ENCODE measurements around the gene TTC7B. TPM values are rescaled to one million over a fixed set of nuclear protein-coding genes. Genes with fewer than 3 reads are reported as not detected.
"Not testable (repeated sequence)": the region's sequence is repeated elsewhere in the genome, so short reads cannot be mapped to it uniquely, and the experiment has no call there.

TTC7B gene, protein sequence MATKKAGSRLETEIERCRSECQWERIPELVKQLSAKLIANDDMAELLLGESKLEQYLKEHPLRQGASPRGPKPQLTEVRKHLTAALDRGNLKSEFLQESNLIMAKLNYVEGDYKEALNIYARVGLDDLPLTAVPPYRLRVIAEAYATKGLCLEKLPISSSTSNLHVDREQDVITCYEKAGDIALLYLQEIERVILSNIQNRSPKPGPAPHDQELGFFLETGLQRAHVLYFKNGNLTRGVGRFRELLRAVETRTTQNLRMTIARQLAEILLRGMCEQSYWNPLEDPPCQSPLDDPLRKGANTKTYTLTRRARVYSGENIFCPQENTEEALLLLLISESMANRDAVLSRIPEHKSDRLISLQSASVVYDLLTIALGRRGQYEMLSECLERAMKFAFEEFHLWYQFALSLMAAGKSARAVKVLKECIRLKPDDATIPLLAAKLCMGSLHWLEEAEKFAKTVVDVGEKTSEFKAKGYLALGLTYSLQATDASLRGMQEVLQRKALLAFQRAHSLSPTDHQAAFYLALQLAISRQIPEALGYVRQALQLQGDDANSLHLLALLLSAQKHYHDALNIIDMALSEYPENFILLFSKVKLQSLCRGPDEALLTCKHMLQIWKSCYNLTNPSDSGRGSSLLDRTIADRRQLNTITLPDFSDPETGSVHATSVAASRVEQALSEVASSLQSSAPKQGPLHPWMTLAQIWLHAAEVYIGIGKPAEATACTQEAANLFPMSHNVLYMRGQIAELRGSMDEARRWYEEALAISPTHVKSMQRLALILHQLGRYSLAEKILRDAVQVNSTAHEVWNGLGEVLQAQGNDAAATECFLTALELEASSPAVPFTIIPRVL
- total RNA-seq (2014; rRNA removed; shearing (Covaris generic)), result 11.7 and 15.2 TPM in 2 replicates

GRCh38 chr14:90815822-90816662, at the start of gene TTC7B:
Gene TTC7B (minus strand): TSS chr14:90816430. CDS start chr14:90816295, 135 bp downstream.
- DNase-seq (ENCODE audit: low spot score), result no peak

DNA sequence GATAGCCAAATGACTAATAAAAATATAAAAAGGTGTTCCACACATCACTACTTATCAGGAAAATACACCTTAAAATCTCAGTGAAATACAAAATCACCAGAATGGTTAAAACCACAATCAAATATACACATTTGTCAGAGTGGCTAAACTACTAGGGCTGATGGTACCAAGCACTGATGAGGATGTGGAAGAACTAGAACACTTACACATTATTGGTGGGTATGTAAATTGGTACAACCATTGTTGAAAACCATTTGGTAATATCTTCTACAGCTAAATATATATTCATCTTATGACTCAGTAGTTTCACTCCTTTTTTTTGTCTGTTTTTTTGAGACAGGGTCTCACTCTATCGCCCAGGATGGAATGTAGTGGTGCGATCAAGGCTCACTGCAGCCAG, 48.5 kb upstream of the TTC7B start:
- no peak for DNase-seq (ENCODE audit: low spot score)

- no peak for DNase-seq (ENCODE audit: low spot score)
These were observed 42.3 kb upstream of the TTC7B start for GRCh38 chr14:90858511-90858910.

GRCh38 chr14:90857866-90858265, 41.6 kb upstream of the TTC7B start:
- no peak for DNase-seq (ENCODE audit: low spot score)

DNA sequence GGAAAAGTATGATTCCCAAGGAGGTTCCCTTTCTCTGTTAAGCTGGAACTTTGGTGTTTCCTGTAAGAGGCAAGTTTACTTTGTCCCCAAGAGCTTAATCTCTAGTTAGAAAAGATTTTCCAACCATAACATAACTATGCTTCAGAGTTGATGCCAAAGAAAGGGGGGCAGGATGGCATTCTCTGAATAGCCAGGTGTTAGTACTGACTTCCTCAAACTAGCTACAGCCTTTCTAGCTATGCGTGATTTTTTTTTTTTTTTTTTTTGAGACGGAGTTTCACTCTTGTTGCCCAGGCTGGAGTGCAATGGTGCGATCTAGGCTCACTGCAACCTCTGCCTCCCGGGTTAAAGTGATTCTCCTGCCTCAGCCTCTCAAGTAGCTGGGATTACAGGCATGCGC, 39.9 kb upstream of the TTC7B start:
- DNase-seq (ENCODE audit: low spot score), result not testable (repeated sequence)

- DNase-seq (ENCODE audit: low spot score), result no peak
These were observed 36.9 kb upstream of the TTC7B start for GRCh38 chr14:90853116-90853515.

DNA sequence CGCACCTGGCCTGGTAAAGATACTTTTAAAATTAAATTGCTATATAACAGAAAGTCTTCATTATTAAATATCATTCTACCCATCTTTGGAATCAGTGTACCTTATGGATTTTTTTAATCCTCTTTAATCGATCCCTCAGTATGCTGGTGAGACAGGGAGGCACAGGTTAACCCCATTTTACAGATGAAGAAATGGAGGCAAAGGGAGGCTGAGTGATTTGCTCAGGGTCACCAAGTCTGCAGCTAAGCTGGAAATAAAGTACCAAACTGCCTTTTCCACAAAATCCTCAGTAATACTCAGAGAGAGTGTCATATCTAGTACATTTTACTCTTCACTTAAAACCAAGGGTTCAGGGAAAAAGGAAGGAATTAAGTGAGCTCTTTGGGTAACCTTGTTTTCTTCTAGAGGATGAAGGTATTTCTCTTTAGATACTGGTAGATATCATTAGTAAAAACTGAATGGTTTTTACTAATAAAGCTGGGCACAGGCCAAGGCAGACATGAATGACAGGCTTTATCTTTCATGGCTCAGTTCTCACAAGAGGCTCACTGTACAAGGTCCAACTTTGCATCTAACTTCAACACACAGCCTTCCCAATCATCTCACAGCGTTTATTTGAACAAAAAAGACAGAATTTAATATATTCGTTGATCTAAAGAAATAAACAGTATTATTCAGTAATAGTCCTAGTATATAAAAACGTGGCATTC, 35.3 kb upstream of the TTC7B start:
- DNase-seq (ENCODE audit: low spot score), result no peak

- peak; percentile 39 for DNase-seq (ENCODE audit: low spot score)
These were observed 34.3 kb upstream of the TTC7B start for GRCh38 chr14:90850487-90850886.

GRCh38 chr14:90849787-90850444, 33.7 kb upstream of the TTC7B start:
- no peak for DNase-seq (ENCODE audit: low spot score)

DNA sequence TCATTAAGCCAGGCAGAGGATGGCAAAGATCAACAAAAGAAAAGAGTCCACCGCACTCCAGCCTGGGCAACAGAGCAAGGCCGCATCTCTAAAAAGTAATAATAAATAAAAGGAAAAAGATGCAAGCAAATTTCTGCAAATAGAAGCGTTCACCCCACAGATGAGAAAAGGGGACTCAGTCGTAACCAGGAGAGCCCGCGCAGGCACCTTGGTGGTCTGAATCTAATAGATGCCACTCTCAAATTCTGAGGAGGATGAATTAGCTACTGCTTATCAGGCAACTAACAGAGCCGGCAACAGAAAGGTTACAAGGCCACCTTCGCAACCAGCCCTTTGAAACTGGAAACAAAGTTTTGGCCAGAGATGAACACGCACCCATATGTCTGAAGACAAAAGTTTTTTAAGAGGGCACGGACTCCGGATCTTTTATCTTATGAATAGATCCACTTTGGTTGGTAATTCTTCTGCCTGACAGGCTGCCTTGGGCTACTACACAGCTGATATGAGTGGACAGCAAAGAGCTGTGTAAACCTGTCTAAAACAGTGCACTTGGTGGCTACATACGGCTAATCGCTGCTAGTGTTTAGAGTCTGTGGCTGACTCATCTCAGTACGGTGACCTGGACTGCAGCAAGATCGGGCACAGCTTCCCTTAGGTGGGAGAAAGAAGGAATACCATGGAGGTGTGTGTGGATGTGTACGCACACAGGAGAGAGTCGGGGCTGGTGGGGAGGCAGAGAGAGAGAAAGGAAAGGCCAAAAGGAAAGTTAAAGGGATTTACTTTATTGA, 32.9 kb upstream of the TTC7B start:
- no peak for DNase-seq (ENCODE audit: low spot score)

- no peak for DNase-seq (ENCODE audit: low spot score)
These were observed 30.3 kb upstream of the TTC7B start for GRCh38 chr14:90846511-90846910.

DNA sequence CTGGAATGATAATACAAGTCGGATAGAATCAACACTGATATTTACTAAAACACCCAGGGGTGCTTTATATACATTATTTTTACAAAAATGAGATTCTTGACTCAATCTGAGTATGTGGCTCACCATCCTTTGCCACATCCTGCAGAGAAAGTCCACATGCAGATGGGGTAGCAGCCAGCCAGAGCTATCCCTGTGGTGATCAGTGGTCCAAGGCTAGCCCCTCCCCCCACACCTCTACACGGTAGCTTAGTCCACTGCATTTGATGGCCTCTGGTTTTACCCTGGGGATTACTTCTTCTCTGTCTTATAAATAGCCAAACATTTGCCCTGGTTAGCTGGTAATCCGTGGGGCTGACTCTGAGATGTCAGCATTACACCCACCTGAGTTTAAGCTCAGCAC, 28.1 kb upstream of the TTC7B start:
- no peak for DNase-seq (ENCODE audit: low spot score)

- no peak for DNase-seq (ENCODE audit: low spot score)
These were observed 26.5 kb upstream of the TTC7B start for GRCh38 chr14:90842726-90843125.

- DNase-seq (ENCODE audit: low spot score), result not testable (repeated sequence)
These were observed 24.4 kb upstream of the TTC7B start for GRCh38 chr14:90840667-90841066.

GRCh38 chr14:90839889-90840266, 23.6 kb upstream of the TTC7B start:
- no peak for DNase-seq (ENCODE audit: low spot score)

DNA sequence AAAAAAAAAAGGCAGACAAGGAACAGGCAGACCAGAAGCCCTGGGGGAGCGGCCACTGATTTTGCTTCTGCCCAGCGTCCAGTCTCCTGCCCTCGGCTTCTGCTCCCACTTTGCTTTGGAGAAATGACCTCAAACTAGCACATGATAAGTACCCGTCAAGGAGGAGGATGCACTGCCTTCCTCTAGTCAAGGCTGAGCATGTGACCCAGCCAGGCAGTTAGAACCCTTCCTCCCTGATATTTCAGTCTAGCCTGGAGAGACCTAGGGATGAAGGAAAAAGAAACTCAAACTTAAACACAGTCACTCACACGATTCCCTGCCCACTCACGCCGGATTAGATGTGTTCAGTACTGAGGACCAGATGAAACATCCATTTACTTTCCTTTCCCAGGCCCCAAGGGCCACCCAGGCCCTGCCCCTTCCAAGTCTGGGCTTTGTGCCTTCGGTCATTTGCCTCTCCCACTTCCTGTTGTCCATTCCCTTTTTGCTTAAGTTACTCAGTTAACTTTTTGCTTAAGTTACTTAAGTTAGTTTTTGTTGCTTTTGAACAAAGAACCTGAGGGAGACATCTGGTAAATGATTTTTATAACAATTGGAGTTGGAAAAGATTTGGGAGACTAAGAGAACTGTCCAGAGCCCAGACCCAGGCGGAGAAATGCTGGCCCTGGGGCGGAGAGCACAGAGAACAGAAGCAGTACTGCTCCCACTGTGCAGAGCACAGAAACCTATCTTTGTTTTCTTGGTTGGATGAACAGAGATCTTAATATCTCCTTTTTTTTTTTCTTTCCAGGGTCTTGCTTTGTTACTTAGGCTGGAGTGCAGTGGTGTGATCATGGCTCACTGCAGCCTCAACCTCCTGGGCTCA, 23.0 kb upstream of the TTC7B start:
- DNase-seq (ENCODE audit: low spot score), result no peak

- DNase-seq (ENCODE audit: low spot score), result not testable (repeated sequence)
These were observed 22.3 kb upstream of the TTC7B start for GRCh38 chr14:90838531-90838930.

GRCh38 chr14:90837355-90837754, 21.1 kb upstream of the TTC7B start:
- no peak for DNase-seq (ENCODE audit: low spot score)

DNA sequence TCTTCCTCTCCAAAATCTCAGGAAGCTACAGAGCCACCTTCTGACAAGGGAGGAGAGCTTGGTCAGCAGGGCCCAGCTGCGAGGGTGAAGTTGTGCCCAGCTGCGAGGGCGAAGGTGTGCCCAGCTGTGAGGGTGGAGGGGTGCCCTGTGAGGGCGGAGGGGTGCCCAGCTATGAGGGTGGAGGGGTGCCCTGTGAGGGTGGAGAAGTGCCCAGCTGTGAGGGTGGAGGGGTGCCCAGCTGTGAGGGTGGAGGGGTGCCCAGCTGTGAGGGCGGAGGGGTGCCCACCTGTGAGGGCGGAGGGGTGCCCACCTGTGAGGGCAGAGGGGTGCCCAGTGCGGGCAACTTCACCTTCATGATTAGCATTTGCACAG, 20.4 kb upstream of the TTC7B start:
- no peak for DNase-seq (ENCODE audit: low spot score)
